T-helper 22 cell (primary cell): ENCODE results near the gene SLC13A3.

ENCODE experiments used
- DNase-seq: peaks from one replicate; pipeline ENCODE4 v3.0.0-alpha.2; 2020; ENCODE audit warnings: low read depth

The SLC13A3 gene

DNA sequence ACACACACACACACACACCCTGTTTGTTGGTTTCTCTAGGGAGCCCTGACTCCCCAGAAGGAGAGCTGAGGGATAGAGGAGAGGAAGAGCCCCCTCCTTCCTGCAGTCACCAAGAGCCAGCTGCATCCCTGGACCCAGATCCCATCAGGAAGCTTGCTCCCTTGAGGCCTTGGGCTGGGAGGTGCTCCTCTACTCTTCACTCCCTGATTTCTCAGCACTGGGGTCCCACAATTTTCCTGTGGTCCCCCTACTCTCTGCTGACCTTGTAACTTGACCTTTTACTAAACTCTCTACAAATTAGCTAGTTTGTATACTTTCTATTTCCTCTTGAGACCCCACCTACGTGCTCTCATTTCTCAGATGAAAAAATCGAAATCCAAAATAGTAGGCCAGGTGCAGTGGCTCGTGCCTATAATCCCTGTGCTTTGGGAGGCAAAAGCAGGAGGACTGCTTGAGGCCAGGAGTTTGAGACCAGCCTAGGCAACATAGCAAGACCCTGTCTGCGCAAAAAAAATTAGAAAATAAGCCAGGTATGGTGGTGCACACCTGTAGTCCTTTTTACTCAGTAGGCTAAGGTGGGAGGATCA lies 95.8 kb downstream of the SLC13A3 start:
- DNase-seq = no peak

DNA sequence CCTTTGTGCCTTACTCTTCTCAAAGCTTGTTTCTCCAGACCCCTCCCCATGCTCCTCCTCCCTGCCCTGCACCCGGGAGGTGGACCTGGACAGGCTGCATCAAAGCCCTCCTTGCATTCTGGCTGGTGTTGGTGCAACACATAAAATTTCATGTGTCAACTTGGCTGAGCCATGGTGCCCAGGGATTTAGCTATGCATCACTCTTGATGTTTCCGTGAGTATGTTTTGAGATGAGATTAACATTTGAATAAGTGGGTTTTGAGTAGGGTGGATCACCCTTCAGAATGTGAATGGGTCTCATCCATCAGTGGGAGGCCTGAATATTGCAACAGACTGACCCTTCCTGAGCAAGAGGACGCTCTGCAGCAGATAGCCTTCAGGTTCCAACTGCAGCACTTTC lies 96.4 kb downstream of the SLC13A3 start:
- no peak for DNase-seq

DNA sequence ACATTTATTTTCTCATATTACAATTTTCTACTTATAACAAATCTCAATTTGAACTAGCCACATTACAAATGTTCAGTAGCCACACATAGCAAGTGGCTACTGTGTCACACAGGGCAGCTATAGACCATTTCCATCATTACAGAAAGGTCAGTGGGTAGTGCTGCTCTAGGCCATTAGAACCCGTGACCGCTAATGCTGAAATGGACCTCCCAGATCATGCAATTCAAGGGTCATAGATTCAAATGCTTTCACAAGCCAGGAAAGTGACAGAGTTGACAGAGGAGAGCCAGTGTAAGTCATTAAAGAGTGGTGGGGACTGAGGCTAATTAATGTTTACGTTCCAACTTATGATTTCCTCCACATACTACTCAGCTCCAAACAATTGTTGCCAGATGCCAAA lies 97.3 kb downstream of the SLC13A3 start:
- no peak for DNase-seq

DNA sequence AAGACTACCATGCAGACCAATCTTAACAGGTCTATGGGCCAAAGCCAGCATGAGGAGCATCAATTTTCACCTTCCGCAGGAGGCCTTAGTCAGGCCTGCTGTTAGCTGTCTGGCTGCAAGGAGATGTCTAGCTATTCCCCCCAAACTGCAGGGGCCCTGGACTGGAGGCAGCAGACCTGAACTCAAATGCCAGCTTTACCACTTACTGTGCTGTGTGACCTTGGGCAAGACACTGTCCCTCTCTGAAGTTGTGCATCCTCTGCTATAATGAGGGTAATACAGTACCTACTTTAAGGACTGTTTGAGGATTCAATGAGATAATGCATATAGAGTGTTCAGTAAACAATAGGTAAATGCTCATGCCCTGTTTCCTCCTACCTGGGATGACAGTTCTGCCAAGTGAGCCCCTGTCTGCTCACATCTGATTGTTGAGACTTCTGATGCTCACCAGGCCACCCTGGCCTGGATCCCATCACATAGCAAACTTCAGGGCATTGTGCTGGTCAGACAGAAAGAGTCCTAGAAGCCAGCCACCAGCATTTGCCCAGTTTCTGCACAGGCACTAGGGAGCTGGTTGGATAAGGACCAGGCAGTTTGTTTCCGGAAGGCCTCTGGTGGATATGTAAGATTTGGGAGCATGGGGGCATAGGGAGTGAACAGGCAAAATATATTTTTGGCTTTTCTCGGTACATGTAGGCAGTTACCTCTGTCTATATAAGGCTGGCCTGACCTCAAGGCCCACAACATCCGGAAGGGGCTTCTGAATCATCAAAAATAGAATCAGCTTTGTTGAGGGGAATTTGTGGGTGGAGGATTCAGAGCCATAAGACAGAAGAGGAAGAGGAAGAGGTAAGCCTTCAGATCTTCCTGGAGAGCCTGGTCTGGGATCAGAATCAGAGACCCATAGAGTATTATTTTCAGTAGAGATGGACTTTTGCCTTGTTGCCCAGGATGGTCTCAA lies 98.5 kb downstream of the SLC13A3 start:
- no peak for DNase-seq

DNA sequence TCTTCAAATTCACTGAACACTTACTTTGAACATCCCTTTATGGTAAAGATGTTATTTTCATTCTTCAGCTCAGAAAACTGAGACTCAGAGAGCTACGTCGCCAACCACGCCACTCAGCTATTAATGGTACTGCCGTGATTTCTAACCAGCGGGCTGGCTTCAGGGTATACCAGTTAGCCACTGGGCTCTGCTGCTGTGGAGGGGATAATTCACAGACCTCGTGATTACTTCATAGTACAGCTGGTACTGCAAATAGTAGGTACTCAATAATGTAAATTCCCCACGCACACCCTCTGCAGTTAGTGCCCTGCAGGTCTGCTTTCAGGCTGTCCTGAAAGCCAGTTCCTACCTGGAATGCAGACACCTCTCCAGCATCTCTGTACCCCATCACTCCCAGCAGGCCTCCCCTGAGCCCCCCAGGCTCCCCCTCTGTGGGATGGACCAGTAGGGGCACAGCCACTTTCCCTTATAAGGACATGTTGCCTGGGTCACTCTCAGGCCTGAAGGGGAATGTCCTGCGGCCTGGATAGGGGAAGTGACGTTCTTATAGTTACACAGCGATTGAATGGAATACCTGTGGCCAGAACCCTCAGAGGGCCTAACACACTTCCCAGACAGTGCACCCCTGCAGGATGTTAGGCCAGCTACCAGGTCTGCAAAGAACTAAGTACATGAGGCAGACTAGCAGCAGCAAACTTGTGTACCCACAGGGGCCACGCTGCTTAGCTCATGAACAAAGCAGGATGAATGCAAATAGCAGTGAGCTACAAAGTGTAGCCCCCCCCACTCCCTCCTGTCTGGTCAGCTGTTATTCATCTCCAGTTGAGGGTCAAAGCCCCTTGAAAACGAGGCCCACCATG lies 99.5 kb downstream of the SLC13A3 start:
- DNase-seq = no peak

DNA sequence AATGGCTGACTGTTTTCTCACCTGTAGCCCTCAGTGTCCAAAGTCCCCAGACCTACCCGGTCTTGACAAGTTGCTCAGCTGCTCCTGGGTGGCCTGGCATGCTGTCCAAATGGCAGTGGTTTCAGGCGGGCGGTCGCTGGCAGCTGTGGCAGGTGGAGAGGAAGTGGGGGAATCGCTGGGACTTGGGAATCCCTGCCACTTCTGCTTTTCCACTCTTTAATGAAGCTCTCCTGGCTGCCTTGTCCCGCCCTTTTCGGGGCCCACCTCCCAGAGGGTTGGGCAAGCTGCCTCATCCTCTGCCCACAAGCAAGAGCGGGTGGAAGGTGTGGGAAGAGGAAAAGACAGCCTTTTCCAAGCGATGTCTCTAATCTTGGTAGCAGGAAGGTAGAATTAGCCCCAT lies 100.8 kb downstream of the SLC13A3 start, which contains the start of gene OCSTAMP:
Gene OCSTAMP, minus strand, starts transcription at position 194 of the 400 bp plus-strand sequence. Its CDS starts 94 bp downstream, at position 100.
- no peak for DNase-seq

DNA sequence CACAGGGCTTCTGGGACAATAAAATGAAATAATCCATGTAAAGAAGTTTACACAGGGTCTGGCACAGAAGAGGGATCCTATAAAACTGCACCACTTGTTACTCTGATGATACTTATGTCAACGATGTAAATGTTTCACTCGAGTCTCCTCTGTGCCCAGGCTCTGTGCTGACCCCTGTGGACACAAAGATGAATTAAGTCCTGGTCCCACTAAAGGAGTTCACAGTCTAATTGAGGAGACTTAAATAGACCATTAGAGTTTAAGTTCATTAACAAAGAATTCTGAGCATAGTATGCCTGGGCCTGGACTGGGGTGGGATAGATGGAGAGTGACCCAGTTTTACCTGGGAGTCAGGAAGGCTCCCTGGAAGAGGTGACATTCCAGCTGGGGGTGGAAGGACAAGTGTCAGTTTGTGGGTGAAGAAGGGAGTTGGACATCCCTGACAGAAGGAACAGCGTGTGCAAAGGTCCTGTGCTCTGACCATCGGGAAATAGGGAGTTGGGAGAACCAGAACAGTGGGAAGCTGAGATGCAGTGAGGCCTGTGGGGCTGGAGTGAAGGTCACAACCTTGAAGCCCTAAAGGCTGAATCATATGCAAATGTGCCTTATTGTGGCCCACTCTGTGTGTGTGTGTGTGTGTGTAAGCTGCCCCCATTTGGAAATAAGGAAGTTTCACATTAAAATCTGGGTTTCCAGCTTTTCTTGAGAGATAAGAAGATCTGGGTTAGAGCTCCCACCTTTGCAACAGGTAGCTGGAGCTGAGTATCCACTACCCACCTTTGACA lies 101.9 kb downstream of the SLC13A3 start:
- DNase-seq = no peak

DNA sequence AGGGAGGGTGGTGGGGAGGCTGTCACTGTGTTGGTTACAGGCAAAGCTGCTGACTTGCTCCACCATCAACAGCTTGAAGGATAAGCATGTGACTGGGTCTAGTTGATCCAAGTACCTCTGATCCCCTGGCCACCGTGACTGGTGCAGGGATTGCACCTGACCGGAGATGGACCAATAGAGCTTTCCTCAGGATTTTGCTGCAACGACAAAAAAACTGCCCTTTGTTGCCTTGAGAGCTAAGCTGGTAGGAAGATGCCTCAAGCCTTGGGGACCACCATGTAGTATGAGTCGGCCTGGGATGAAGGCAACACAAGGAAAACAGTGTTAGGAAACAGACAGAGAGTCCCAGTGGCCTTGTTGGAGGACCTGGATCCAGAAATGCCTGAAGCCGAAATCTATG lies 102.6 kb downstream of the SLC13A3 start:
- DNase-seq = no peak

DNA sequence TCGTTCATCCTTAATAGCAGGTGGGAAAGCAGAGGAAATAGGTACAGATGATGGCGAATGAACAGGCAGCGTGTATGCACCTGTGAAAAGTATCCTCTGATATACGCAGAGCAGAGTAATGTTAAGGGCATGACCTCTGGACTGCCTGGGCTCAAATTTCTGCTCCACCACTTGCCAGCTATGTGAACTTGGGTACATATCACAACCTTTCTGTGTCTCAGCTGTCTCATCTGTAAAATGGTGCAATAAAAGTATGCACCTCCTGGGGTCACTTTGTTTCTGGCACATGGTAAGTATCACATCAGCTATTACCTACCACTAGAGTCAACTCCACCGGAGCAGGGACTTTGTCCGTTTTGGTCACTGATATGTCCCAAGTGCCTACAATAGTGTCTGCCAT lies 103.3 kb downstream of the SLC13A3 start:
- no peak for DNase-seq

DNA sequence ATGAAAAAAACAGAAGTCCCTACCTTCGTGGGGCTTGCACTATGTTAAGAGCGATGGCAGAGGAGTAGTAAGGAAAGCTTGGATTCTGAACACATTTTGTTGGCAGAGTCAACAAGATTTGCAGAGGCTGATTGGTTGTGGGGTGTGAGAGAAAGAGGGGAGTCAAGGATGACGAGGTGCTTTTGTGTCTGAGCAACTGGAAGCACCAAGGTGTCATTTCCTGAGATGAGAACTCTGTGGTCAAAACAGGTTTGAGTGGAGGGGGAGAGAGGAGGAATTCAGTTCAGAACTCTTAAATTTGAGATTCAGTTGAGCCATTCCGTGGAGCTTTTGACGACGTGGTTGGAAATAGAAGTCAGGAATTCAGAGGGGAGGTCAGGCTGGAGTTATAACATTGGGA lies 104.3 kb downstream of the SLC13A3 start:
- no peak for DNase-seq

DNA sequence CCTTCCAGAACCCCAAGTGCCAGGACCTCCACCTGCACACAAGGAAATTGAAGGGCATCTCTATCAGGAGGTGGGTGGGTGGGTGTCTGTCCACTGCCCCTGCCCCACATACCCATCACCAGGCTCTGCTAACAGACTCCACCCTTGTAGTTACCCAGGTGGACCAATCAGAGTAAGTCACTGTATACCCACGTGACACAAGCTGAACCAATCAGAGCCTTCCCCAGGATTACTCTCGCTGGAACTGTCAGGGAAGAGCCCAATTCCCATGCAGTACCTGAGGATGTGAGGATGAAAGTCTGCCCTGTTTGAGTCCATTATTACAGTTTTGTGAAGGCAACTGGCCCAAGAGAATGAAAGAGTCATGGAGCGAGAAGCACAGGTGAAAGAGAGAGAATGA lies 105.0 kb downstream of the SLC13A3 start:
- no peak for DNase-seq

DNA sequence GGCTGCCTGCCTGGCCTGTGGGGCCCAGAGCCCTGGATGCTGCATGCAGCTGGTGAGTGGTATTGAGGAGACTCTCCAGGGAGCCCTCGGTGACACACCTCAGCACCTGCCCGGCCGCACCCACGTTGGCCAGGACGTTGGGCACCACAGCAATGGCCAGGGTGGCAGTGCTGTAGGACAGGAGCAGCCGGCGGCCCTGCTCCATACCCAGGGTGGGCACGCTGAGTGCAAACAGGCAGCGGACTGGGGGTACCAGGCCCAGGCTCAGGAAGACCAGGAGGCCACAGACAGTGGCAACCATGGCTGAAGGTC lies 105.5 kb downstream of the SLC13A3 start:
- no peak for DNase-seq

DNA sequence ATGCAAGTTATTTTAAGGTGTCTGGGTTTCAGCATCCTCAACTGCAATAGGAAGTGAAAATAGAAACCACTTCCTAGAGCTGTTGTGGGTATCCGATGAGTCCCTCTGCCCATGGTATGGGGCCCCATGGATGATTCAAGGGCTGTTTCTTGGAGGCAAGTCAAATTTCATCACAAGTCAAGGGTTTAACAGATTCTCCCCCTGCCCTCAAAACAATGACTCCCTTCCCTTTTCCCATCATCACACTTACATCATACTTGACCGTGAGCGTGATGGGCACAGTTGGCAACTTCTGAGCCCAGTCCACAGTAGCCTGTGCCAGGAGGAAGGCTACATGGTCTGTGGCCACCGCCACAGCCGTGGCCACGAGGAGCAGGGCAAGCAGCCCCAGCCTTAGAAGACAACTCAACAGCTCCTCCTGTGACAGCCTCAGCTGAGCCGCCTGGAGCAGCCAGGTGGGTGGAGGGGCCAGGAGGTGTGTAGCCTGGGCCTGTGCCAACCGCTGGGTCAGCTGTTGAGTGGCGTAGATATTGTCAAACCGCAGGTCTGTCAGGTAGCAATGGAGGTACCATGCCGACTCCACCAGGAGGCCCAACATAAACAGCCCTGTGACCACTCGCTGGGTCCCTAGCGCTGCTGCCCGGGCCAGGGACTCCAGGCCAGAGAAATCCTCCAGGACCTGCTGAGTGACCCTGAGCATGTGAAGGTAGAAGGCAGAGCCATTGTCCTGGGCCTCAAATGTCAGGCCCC lies 106.0 kb downstream of the SLC13A3 start:
- DNase-seq = no peak

DNA sequence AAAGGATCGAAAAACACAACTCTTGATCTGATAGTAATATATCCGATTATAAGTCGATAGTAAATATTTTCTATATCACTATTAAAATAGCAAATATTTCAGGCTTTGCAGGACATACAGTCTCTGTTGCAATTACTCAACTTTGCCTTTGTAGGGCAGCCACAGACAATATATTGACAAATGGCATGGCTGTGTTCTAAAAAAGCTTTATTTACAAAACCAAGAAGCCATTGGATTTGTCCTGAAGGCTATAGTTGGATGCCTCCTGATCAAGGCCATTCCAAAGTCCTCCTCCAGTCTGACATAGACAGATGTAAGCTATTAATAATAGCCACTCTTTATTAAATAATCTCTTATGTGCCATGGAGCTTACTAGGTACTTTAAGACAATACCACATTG lies 106.7 kb downstream of the SLC13A3 start:
- DNase-seq = no peak

DNA sequence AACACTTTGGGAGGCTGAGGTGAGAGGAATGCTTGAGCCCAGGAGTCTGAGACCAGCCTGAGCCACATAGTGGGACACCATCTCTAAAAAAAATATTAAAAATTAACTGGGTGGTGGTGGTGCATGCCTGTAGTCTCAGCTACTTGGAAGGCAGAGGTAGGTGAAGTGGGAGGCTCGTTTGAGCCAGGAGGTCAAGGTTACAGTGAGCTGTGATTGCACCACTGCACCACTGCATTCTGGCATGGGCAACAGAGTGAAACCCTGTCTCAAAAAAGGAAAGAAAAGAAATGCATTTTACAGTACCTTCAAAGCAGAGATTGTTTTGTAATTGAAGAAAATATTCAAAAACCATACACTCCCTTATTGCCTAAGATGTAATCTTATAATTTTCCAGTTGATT lies 107.3 kb downstream of the SLC13A3 start:
- DNase-seq = no peak

DNA sequence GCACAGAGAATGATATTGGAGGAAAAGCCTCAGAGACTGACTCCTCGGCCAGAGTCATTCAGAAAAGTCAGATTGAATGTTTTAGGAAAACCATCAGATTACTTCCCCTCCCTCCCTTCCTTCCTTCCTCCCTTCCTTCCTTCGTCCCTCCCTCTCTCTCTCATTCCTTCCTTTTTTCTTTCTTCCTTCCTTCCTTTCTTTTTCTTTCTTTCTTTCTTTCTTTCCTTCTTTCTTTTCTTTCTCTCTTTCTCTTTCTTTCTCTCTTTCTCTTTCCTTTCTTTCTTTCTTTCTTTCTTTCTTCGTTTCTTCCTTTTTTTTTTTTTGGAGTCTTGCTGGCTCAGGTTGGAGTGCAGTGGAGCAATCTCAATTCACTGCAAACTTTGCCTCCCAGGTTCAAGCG lies 108.2 kb downstream of the SLC13A3 start:
- DNase-seq = no peak

DNA sequence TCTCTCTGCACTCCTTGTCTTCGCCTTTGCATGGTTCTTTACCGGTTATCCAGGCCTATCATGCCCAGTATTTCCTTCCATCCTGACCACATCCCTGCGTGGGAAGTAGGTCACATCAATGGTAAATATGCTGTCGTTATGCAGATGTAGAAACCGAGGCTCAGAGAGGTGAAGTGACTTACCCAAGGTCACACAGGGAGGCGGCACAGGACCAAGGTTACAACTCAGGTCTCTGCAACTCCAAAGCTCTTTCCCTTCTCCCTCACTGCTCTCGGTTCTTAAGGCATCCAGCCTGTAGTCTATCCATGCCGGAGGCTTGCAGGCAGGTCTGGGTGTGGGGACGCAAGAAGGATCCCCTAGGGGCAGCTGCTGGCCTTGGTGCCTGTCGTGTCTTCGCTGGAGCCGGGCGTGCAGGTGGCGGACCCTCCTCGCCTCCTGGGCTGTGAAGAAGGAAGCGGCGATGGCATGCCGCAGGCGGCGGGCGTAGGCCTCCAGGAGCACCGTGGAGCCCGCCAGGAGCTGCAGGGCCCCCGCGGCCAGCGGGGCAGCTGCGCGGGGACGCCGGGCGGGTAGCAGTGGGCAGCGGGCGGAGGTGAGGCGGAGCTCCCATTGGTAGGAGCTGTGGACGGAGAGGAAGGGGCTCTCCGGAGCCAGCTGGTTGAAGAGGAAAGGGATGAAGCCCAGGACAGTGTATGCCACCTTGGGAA lies 109.9 kb downstream of the SLC13A3 start:
- no peak for DNase-seq

DNA sequence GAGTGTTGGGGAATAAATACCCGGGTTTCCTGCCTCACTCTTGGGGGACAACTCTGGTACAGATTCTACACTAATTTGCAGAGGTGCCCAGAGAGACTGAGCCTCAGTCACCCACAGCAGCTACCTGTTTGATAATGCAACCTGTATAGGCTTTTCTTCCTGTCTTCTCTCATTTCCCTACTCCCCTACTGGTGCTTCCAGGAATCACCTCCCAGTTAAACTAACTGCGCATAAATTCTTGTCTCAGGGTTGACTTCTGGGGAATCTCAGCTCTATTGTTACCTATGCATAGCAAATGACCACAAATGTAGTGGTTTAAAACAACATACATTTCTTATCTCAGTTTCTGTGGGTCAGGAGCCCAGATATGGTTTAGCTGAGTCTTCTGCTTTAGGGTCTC lies 112.1 kb downstream of the SLC13A3 start:
- DNase-seq = no peak

DNA sequence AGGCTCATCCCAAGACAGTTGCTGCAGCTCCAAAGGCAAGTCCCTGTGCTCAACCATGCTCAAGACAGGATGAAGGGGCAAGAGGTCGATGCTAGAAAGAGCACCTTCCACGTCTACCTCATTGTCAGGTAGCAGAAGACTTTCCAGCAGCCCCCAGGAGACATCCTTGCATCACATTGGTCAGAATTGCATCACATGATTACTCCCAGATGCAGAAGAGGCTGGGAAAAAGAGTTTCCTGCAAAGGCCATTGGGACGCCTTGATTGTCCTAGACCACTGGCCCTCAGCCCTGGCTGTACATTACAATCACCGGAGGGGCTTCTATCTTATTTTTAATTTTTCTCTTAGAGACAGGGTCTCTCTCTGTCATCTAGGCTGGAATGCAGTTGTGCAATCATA lies 120.6 kb downstream of the SLC13A3 start:
- no peak for DNase-seq

DNA sequence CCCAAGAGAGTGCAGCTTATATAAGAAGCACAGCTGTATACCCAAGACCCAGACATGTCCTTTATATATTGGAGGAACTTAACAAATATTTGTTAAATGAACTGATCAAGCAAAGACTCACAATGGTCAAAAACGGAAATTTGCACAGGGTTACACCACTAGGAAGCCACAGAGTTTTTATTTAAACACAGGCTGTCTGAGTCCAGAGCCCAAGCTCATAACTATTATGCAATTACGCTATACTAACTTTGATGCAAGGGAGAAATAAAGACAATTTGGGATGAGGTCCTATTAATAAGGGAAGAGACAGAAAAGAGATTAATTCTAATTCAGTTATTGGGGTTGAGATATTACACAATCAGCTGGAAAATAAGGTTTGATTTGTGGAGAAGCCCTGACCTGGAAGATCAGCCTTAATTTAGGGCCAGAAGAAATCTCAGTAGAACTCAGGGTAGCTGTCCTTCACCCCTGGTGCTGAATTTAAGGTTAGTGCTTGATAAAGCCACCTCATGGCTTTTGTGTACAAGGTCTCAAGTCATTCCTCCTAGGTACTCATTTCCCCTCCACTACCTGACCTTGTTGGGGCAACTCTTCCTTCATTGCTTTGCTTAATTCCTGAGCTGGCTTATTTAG lies 127.4 kb downstream of the SLC13A3 start:
- no peak for DNase-seq
